ENCODE measurements around the gene KLK10.

The KLK10 gene

GRCh38 chr19:50964266-50964665 lies 55.2 kb downstream of the KLK10 start:
- no peak for DNase-seq (ENCODE audit: low read depth in 2 of 2)
- TF ChIP-seq CTCF (IDR thresholded peaks at IDR 0.05; ENCODE audit: low read depth, low read length), result no peak
- H3K4me3 ChIP-seq (replicated peaks in 1 of 2; ENCODE audit: low read depth in 2 of 2, low read length in 2 of 2), result no peak overlapping the region

GRCh38 chr19:50963381-50963780 lies 56.1 kb downstream of the KLK10 start:
- no peak for TF ChIP-seq CTCF (IDR thresholded peaks at IDR 0.05; ENCODE audit: low read depth, low read length)
- no peak for DNase-seq (ENCODE audit: low read depth in 2 of 2)
- H3K4me3 ChIP-seq (replicated peaks in 1 of 2; ENCODE audit: low read depth in 2 of 2, low read length in 2 of 2), result no peak overlapping the region
